ENCODE data around the gene WASF3.

WASF3 gene

GRCh38 chr13:26557393-26558073 is at the start of gene WASF3:
WASF3 (plus strand) TSS chr13:26557683; CDS start chr13:26642271, 84,588 bp downstream.
- peak; percentile 57 for DNase-seq

- DNase-seq: no peak
Measured at GRCh38 chr13:26508885-26509284, 48.6 kb upstream of the WASF3 start.

- no peak for DNase-seq
Measured at GRCh38 chr13:26509491-26509890, 48.0 kb upstream of the WASF3 start.

GRCh38 chr13:26513931-26514330 is 43.6 kb upstream of the WASF3 start:
- DNase-seq: no peak

GRCh38 chr13:26515721-26516120 is 41.8 kb upstream of the WASF3 start:
- DNase-seq: no peak

GRCh38 chr13:26517936-26518335 is 39.5 kb upstream of the WASF3 start:
- DNase-seq: no peak

- no peak for DNase-seq
Measured at GRCh38 chr13:26518451-26518959, 39.0 kb upstream of the WASF3 start.

- DNase-seq: no peak
Measured at GRCh38 chr13:26522571-26522970, 34.9 kb upstream of the WASF3 start.

GRCh38 chr13:26523007-26523406 is 34.5 kb upstream of the WASF3 start:
- DNase-seq: no peak

GRCh38 chr13:26525528-26525927 is 32.0 kb upstream of the WASF3 start:
- no peak for DNase-seq

- DNase-seq: no peak
Measured at GRCh38 chr13:26526702-26527216, 30.7 kb upstream of the WASF3 start.

GRCh38 chr13:26528527-26528926 is 29.0 kb upstream of the WASF3 start:
- no peak for DNase-seq

- DNase-seq: no peak
Measured at GRCh38 chr13:26529441-26529840, 28.0 kb upstream of the WASF3 start.

- no peak for DNase-seq
Measured at GRCh38 chr13:26531742-26532141, 25.7 kb upstream of the WASF3 start.

GRCh38 chr13:26534036-26534726 is 23.3 kb upstream of the WASF3 start:
- no peak for DNase-seq

- DNase-seq: no peak
Measured at GRCh38 chr13:26538363-26539317, 18.8 kb upstream of the WASF3 start.

GRCh38 chr13:26539738-26540292 is 17.7 kb upstream of the WASF3 start:
- DNase-seq: no peak

GRCh38 chr13:26540334-26540733 is 17.1 kb upstream of the WASF3 start:
- no peak for DNase-seq

- no peak for DNase-seq
Measured at GRCh38 chr13:26541041-26541440, 16.4 kb upstream of the WASF3 start.

- DNase-seq: no peak
Measured at GRCh38 chr13:26541678-26542568, 15.6 kb upstream of the WASF3 start.

- no peak for DNase-seq
Measured at GRCh38 chr13:26544707-26545106, 12.8 kb upstream of the WASF3 start.

Data from NCI-H1417 treated with DMSO at 0.1 percent for 48 hours (cell line).